ENCODE data around the gene USP28.
A peak's percentile ranks its signal among the peaks of the same experiment; 100 is the strongest.

Gene USP28

GRCh38 chr11:113850188-113850587 lies 25.2 kb downstream of the USP28 start:
- TF ChIP-seq POLR2A (IDR thresholded peaks at IDR 0.05; ENCODE audit: low read depth, low read length) (no peak), POLR2AphosphoS5 (IDR thresholded peaks at IDR 0.05; ENCODE audit: low read depth, low read length) (no peak), TAF1 (IDR thresholded peaks at IDR 0.05; ENCODE audit: borderline replicate concordance, low read depth, low read length) (no peak)
- FAIRE-seq (no peak), DNase-seq (ENCODE audit: insufficient read length) (no peak)

GRCh38 chr11:113849713-113850112 lies 25.7 kb downstream of the USP28 start:
- FAIRE-seq (no peak), DNase-seq (ENCODE audit: insufficient read length) (no peak)
- no peak for TF ChIP-seq POLR2AphosphoS5 (IDR thresholded peaks at IDR 0.05; ENCODE audit: low read depth, low read length)
- no peak for TF ChIP-seq POLR2A (IDR thresholded peaks at IDR 0.05; ENCODE audit: low read depth, low read length)
- no peak for TF ChIP-seq TAF1 (IDR thresholded peaks at IDR 0.05; ENCODE audit: borderline replicate concordance, low read depth, low read length)

- FAIRE-seq (peak; percentile 94), DNase-seq (ENCODE audit: insufficient read length) (no peak)
- TF ChIP-seq TAF1 (IDR thresholded peaks at IDR 0.05; ENCODE audit: borderline replicate concordance, low read depth, low read length) (no peak), POLR2AphosphoS5 (IDR thresholded peaks at IDR 0.05; ENCODE audit: low read depth, low read length) (no peak), POLR2A (IDR thresholded peaks at IDR 0.05; ENCODE audit: low read depth, low read length) (no peak)
Observed at GRCh38 chr11:113847580-113847979, 27.8 kb downstream of the USP28 start.

GRCh38 chr11:113847111-113847510 lies 28.3 kb downstream of the USP28 start:
- DNase-seq (ENCODE audit: insufficient read length) (no peak), FAIRE-seq (no peak)
- no peak for TF ChIP-seq POLR2A (IDR thresholded peaks at IDR 0.05; ENCODE audit: low read depth, low read length)
- no peak for TF ChIP-seq POLR2AphosphoS5 (IDR thresholded peaks at IDR 0.05; ENCODE audit: low read depth, low read length)
- TF ChIP-seq TAF1 (IDR thresholded peaks at IDR 0.05; ENCODE audit: borderline replicate concordance, low read depth, low read length): no peak

GRCh38 chr11:113841691-113842090 lies 33.7 kb downstream of the USP28 start:
- TF ChIP-seq TAF1 (IDR thresholded peaks at IDR 0.05; ENCODE audit: borderline replicate concordance, low read depth, low read length): no peak
- no peak for TF ChIP-seq POLR2A (IDR thresholded peaks at IDR 0.05; ENCODE audit: low read depth, low read length)
- TF ChIP-seq POLR2AphosphoS5 (IDR thresholded peaks at IDR 0.05; ENCODE audit: low read depth, low read length): no peak
- DNase-seq (ENCODE audit: insufficient read length): no peak
- FAIRE-seq: no peak

- TF ChIP-seq POLR2A (IDR thresholded peaks at IDR 0.05; ENCODE audit: low read depth, low read length) (no peak), TAF1 (IDR thresholded peaks at IDR 0.05; ENCODE audit: borderline replicate concordance, low read depth, low read length) (no peak), POLR2AphosphoS5 (IDR thresholded peaks at IDR 0.05; ENCODE audit: low read depth, low read length) (no peak)
- DNase-seq (ENCODE audit: insufficient read length): no peak
Observed at GRCh38 chr11:113840932-113841664, 34.3 kb downstream of the USP28 start.

GRCh38 chr11:113839842-113840241 lies 35.5 kb downstream of the USP28 start:
- DNase-seq (ENCODE audit: insufficient read length) (peak; percentile 23), FAIRE-seq (peak; percentile 82)
- no peak for TF ChIP-seq TAF1 (IDR thresholded peaks at IDR 0.05; ENCODE audit: borderline replicate concordance, low read depth, low read length)
- no peak for TF ChIP-seq POLR2A (IDR thresholded peaks at IDR 0.05; ENCODE audit: low read depth, low read length)
- no peak for TF ChIP-seq POLR2AphosphoS5 (IDR thresholded peaks at IDR 0.05; ENCODE audit: low read depth, low read length)

More at GRCh38 chr11:113840932-113841664, 34.3 kb downstream of the USP28 start:
- FAIRE-seq: peak; percentile 83

GRCh38 chr11:113838005-113838404 lies 37.4 kb downstream of the USP28 start:
- DNase-seq (ENCODE audit: insufficient read length) (no peak), FAIRE-seq (peak; percentile 21)
- TF ChIP-seq POLR2A (IDR thresholded peaks at IDR 0.05; ENCODE audit: low read depth, low read length) (no peak), TAF1 (IDR thresholded peaks at IDR 0.05; ENCODE audit: borderline replicate concordance, low read depth, low read length) (no peak), POLR2AphosphoS5 (IDR thresholded peaks at IDR 0.05; ENCODE audit: low read depth, low read length) (no peak)

- FAIRE-seq (peak; percentile 14), DNase-seq (ENCODE audit: insufficient read length) (no peak)
- TF ChIP-seq POLR2AphosphoS5 (IDR thresholded peaks at IDR 0.05; ENCODE audit: low read depth, low read length): no peak
Observed at GRCh38 chr11:113835306-113835705, 40.1 kb downstream of the USP28 start.

- no peak for FAIRE-seq
- TF ChIP-seq TAF1 (IDR thresholded peaks at IDR 0.05; ENCODE audit: borderline replicate concordance, low read depth, low read length) (no peak), POLR2AphosphoS5 (IDR thresholded peaks at IDR 0.05; ENCODE audit: low read depth, low read length) (no peak), POLR2A (IDR thresholded peaks at IDR 0.05; ENCODE audit: low read depth, low read length) (no peak)
- no peak for DNase-seq (ENCODE audit: insufficient read length)
Observed at GRCh38 chr11:113833151-113833550, 42.2 kb downstream of the USP28 start.

- TF ChIP-seq POLR2AphosphoS5 (IDR thresholded peaks at IDR 0.05; ENCODE audit: low read depth, low read length): no peak
- TF ChIP-seq TAF1 (IDR thresholded peaks at IDR 0.05; ENCODE audit: borderline replicate concordance, low read depth, low read length): no peak
- no peak for TF ChIP-seq POLR2A (IDR thresholded peaks at IDR 0.05; ENCODE audit: low read depth, low read length)
- no peak for DNase-seq (ENCODE audit: insufficient read length)
- FAIRE-seq: peak; percentile 67
Observed at GRCh38 chr11:113831314-113831713, 44.1 kb downstream of the USP28 start.

- TF ChIP-seq POLR2A (IDR thresholded peaks at IDR 0.05; ENCODE audit: low read depth, low read length) (no peak), POLR2AphosphoS5 (IDR thresholded peaks at IDR 0.05; ENCODE audit: low read depth, low read length) (no peak), TAF1 (IDR thresholded peaks at IDR 0.05; ENCODE audit: borderline replicate concordance, low read depth, low read length) (no peak)
- FAIRE-seq (peak; percentile 33), DNase-seq (ENCODE audit: insufficient read length) (no peak)
Observed at GRCh38 chr11:113829751-113830150, 45.6 kb downstream of the USP28 start.
